HG02981 (cell line): ENCODE results near the gene GALNT17.

Source experiments
- ATAC-seq: cut with Tn5 transposase; IDR thresholded peaks from one replicate; pipeline ENCODE4 v1.9.1; 2021; ENCODE audit warnings: mild to moderate bottlenecking, moderate library complexity; ENCODE audit not compliant: unreplicated experiment

GALNT17 gene

DNA sequence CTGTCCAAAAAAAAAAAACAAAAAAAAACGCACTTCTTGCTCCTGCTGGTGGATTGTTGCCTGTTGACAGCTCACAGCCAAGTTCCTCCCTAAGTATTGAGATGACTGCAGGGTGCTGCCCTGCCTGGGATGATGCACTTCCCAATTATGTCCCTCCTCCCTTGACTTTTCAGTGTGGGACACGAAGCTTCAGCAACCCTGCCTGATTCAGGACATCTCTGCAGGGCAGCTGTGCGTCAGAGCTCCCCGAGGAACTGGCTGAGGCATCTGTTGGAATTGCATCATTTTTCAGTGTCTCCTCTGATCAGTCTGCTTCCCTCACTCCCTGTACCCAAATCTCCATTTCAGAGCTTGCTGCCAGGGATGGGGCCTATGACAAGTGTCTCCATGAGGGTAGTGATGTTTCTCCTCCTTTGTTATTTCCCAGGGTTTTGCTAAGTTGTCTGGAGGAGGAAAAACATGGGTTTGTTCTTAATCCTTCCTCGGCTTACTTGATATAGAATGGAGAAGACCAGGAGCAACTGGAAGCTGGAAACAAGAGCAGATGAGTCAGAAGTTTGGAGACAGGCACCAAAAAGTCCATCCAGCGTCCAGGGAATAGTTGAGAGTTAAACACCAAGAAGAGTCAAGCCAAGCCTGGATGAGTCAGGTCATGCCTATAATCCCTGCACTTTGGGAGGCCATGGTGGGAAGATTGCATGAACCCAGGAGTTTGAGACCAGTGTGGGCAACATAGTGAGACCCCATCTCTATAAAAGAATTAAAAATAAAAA lies 355.1 kb downstream of the GALNT17 start:
- no peak for ATAC-seq

DNA sequence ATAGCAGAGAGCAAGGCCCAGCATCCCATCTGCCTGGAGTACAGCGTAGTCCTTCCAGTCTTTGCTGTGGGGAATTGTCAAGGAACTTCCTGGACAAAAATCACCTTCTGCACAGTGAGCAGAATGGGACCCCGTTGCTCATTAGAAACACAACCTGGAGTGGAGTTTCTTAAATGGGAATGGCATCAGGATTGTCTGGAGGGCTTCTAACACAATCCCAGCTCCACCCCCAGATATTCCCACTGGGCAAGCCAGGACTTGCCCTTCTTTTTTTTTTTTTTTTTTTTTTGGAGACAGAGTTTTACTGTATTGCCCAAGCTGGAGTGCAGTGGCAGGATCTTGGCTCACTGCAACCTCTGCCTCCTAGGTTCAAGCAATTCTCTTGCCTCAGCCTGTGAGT lies 356.4 kb downstream of the GALNT17 start:
- ATAC-seq: no peak

GRCh38 chr7:71491336-71491735 lies 359.4 kb downstream of the GALNT17 start:
- ATAC-seq: no peak

DNA sequence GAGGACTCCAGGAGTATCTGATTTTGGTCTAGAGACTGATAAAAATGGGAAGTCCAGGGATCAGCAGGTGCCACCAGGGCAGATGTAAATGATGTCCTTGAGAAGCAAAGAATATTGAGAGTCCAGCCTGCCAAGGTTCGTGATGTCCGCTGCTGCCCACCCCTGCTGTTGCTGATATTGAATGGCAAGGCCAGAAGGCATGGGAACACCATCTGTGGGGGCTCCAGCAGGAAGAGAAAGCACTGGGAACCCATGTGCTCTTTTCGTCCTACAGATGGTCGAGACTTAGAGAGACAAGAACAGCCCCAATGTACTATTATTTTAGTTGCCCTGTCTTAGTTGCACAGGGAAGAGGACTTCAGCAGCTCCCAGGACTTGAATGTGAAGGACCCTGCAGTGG lies 363.9 kb downstream of the GALNT17 start:
- ATAC-seq: no peak

- ATAC-seq: no peak
Measured at GRCh38 chr7:71497256-71497946, 365.5 kb downstream of the GALNT17 start.

GRCh38 chr7:71498381-71498780 lies 366.4 kb downstream of the GALNT17 start:
- no peak for ATAC-seq

DNA sequence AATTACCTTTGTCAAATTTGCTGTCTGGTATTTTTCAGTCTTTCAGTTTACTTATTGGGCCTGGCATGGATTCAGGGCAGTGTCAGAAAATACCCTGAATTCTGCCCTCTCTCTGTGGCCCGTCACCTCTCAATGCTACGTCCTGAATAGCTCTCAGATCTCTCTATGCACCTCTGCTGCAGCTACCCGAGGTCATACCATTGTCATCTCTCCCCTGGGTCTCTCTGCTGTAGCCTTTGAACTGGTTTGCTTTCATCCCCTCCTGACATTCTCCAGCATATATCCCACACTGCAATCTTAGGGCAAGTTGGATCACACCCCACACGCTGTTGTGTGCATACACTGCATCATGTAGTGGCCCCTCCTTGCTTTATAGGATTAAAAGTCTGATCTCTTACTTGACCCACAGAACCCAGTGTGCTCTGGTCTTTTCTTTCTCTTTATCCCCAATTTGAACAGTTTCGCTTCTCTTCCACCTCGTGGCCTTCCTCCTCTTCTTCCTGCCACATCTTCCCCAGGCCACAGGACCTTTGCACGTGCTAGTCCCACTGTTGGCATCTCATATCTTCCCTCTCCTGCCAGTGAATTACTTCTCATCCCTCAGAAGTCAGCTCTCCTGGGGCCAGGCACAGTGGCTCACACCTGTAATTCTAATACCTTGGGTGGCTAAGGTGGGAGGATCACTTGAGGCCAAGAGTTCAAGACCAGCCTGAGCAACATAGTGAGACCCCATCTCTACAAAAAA lies 372.9 kb downstream of the GALNT17 start:
- ATAC-seq: no peak

DNA sequence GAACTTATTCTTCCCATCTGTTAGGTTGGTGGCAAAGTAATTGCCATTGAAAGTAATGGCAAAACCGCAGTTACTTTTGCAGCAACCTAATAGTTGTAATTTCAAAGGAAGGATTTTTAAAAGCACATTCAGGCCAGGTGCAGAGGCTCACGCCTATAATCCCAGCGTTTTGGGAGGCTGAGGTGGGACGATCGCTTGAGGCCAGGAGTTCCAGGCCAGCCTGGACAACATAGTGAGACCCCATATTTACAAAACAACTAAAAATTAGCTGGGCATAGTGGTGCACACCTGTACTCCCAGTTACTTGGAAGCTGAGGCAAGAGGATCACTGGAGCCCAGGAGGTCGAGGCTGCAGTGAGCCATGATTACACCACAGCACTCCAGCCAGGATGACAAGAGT lies 374.9 kb downstream of the GALNT17 start:
- ATAC-seq: no peak

DNA sequence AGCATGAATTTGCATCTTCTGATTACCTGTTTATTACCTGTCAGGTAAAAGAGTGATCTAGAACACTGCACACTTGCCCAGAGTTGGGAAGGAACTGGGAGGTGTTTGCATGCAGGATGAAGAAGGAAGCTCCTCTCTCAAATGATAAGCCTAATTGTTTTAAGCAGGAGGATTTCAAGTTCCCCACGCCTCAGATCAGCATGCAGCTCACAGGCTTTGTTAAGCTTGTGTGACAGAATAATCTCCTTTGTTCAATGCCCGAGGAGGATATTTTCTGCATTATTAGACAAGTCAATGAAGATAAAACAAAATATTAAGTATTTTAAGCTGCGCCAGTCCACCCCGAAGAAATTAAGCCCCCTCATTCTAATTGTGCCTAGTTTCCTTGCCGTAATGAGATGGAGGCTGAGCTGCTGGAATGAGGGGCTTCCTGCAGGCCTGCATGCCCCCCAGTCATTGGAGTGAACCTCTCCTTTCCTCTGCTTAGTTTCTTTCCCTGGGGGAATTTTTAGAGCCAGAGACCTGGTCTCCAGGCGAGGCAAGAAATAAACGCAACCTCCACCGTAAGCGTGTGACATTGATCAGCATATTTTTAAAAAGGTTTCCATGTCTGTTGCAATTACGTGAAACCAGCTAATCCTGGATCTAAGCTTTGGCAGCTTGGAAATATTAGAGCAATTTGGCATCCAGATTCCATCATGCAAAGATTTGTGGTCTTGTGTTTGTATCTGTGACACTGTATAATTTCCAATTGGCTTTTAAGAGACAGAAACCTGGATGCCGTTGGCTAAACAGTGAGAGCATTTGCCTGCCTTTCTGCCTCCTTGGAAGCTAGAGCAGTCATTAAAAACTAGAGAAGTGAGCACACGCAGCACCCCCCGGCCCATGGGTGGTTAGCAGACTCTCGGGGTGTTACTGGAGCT lies 376.0 kb downstream of the GALNT17 start:
- no peak for ATAC-seq

GRCh38 chr7:71509381-71509780 lies 377.4 kb downstream of the GALNT17 start:
- ATAC-seq: no peak

GRCh38 chr7:71511361-71511807 lies 379.4 kb downstream of the GALNT17 start:
- ATAC-seq: no peak

- ATAC-seq: no peak
Measured at GRCh38 chr7:71517940-71518699, 386.2 kb downstream of the GALNT17 start.

- ATAC-seq: no peak
Measured at GRCh38 chr7:71518880-71519279, 386.9 kb downstream of the GALNT17 start.

DNA sequence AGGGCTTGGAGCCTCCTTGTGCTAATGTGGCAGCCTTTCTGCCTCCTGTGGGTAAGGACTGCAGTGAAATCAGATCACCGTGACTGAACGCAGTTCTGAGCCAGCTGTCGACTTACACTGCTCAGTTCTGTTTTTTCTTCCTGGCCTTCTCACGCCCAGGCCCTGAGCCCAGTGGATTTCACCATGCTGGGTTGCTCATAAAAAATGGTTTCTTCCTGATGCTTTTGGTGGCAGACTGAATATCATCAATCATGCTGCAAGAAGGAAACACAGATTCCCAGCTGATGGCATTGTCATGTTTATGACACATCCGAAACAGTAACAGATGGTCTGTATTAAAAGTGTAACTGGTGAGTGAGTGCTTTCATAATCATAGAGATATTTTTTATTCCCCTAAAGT lies 389.6 kb downstream of the GALNT17 start:
- no peak for ATAC-seq

DNA sequence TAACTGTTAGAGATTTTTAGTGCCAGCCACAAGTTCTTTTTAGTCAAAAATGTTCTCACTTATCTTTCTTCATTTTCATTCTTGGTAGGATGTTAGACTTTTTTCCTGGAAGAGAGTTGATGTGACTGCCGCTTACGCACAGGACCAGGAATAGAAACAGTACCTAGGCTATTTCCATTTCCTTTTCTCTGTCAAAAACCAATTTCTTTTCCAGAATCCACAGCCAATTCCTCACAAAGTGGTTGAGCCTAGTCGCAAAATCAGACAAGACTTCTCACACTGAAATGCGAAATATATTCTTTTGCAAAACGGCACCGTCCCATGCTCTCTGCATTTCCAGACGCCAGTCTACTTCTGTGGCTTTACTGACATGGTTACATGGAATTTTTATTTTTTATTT lies 394.2 kb downstream of the GALNT17 start:
- ATAC-seq: no peak

GRCh38 chr7:71527213-71527612 lies 395.3 kb downstream of the GALNT17 start:
- no peak for ATAC-seq

GRCh38 chr7:71535616-71536015 lies 403.7 kb downstream of the GALNT17 start:
- no peak for ATAC-seq

- ATAC-seq: no peak
Measured at GRCh38 chr7:71538210-71538609, 406.3 kb downstream of the GALNT17 start.

DNA sequence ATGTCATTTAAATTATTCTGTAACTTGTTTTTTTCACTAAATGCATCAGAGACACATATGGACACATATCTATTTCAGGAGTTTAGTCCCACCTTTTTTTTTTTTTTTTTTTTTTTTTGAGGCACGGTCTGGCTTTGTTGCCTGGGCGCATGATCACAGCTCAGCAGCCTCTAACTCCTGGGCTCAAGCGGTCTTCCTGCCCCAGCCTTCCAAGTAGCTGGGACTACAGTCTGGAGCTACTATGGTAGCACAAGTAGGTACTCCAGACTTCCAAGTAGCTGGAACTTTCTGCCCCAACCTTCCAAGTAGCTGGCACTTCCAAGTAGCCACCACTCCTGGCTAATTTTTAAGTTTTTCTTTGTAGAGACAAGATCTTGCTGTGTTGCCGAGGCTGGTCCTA lies 407.7 kb downstream of the GALNT17 start:
- ATAC-seq: no peak
